ENCODE measurements around the gene COPS4. TPM values are rescaled to one million over a fixed set of nuclear protein-coding genes. Genes with fewer than 3 reads are reported as not detected.
A peak's percentile ranks its signal among the peaks of the same experiment; 100 is the strongest.

The COPS4 gene
- total and polyA plus RNA-seq, 2 of the 8 experiments (the other 6 are each of a cell fraction or from before 2014, with no cell fraction given) = 14.9 to 28.3 TPM

GRCh38 chr4:83012687-83013419 is 22.1 kb upstream of the COPS4 start (continued):
- TF ChIP-seq ATF3 (IDR thresholded peaks at IDR 0.05; ENCODE audit: insufficient read depth, low read depth, low read length) = peak; percentile 70; the same call in 1 of the 2 replicates
- no peak for TF ChIP-seq HDAC2 (IDR thresholded peaks at IDR 0.05; ENCODE audit: borderline replicate concordance in 1 of 2, low read depth in 2 of 2, low read length in 2 of 2)
- TF ChIP-seq HDAC6 (IDR thresholded peaks at IDR 0.05; ENCODE audit: low read depth, low read length) = no peak
- TF ChIP-seq KDM1A (IDR thresholded peaks at IDR 0.05; ENCODE audit: borderline replicate concordance, low read length) = no peak
- TF ChIP-seq CBX8 (IDR thresholded peaks at IDR 0.05; ENCODE audit: borderline replicate concordance, low read depth, low read length) = no peak
- TF ChIP-seq ATF2 (IDR thresholded peaks at IDR 0.05; ENCODE audit: low read length) = 0 out of 2 replicates have a peak, but pooled peaks have one; percentile 54
- 0 out of 2 replicates have a peak, but pooled peaks have one; percentile 32 for TF ChIP-seq YY1 (IDR thresholded peaks at IDR 0.05; ENCODE audit: low read depth, low read length)
- TF ChIP-seq RFX5 (IDR thresholded peaks at IDR 0.05; ENCODE audit: borderline replicate concordance, low read depth, low read length) = no peak
- TF ChIP-seq BRCA1 (IDR thresholded peaks at IDR 0.05; ENCODE audit: low read depth, low read length) = peak; percentile 67
- TF ChIP-seq POU5F1 (IDR thresholded peaks at IDR 0.05; ENCODE audit: low read depth, low read length) = no peak
- TF ChIP-seq PHF8 (conservative IDR thresholded peaks at IDR 0.05; ENCODE audit: low read depth, low read length) = no peak; the same call in 1 of the 2 replicates
- TF ChIP-seq NRF1 (IDR thresholded peaks at IDR 0.05; ENCODE audit: low read depth, low read length) = no peak
- TF ChIP-seq CREB1 (IDR thresholded peaks at IDR 0.05) = peak; percentile 97
- peak; percentile 66 for TF ChIP-seq MAFK (IDR thresholded peaks at IDR 0.05; ENCODE audit: low read depth, low read length)
- TF ChIP-seq USF2 (IDR thresholded peaks at IDR 0.05; ENCODE audit: low read length) = peak; percentile 86
- peak; percentile 88 for TF ChIP-seq MAX (IDR thresholded peaks at IDR 0.05)
- no peak for TF ChIP-seq KDM5A (IDR thresholded peaks at IDR 0.05; ENCODE audit: low read length)
- TF ChIP-seq JUN (IDR thresholded peaks at IDR 0.05; ENCODE audit: low read depth, low read length) = no peak
- TF ChIP-seq TAF1 (IDR thresholded peaks at IDR 0.05; ENCODE audit: low read depth, low read length) = peak; percentile 91
- TF ChIP-seq EP300 (IDR thresholded peaks at IDR 0.05; ENCODE audit: borderline replicate concordance in 1 of 2, low read depth in 2 of 2, low read length in 2 of 2) = peak in 1 of 2 experiments; percentile 100; a peak in 2 of 3 replicates
